HCT116 (cell line): Measurements from ENCODE around the gene IFITM10. TPM values are rescaled to one million over a fixed set of nuclear protein-coding genes. Genes with fewer than 3 reads are reported as not detected.

Experiments
- ATAC-seq: fragments of 200-7000 bp; cut with Tn5 transposase; 2 replicates; pipeline ENCODE4 v1.9.1; 2020; ENCODE audit warnings: mild to moderate bottlenecking, moderate library complexity
- BruUV-seq: library from RNA; stranded (reverse); fragments of 400-500 nt; replicated peaks from 2 replicates; lab custom pipeline; 2021; lab: Mats Ljungman, UMichigan
- CTCF ChIA-PET: fragments of 300-600 bp; sonication (Branson Sonifier 250); formaldehyde crosslinking; loops from one replicate; lab custom pipeline; 2021; ENCODE audit warnings: antibody characterized with exemption; lab: Charles Lee
- POLR2A ChIA-PET: fragments of 300-600, 350-600 bp; sonication (Branson Sonifier 250); formaldehyde crosslinking; loops from one replicate; lab custom pipeline; 2021; ENCODE audit warnings: antibody characterized with exemption; lab: Charles Lee
- RAD21 ChIA-PET, 2 experiments: fragments of 300-600 bp; sonication (Branson Sonifier 250); formaldehyde crosslinking; loops; one replicate each; lab custom pipeline; 2023; ENCODE audit warnings: low total read pairs in 2 of 2; ENCODE audit not compliant: uncharacterized antibody in 2 of 2, unreplicated experiment in 2 of 2, low non-redundant PET in 1 of 2; lab: Charles Lee
- DNase-seq: peaks from one replicate; pipeline ENCODE4 v3.0.0-alpha.2; 2010; ENCODE audit warnings: low read depth, low spot score
- H2AFZ ChIP-seq: fragments of 200-600 bp; shearing (Covaris generic), sonication (generic); 2 replicates; pipeline ENCODE4 v1.6.1; 2017; ENCODE audit warnings: low read depth, mixed run types, mixed read lengths, antibody characterized with exemption, low read length; ENCODE audit not compliant: poor library complexity, severe bottlenecking
- H3K27ac ChIP-seq: 2 replicates; pipeline ENCODE4 v1.5.1; 2012; ENCODE audit warnings: low read depth, low read length
- H3K27me3 ChIP-seq: fragments of 200-600 bp; sonication (generic); 2 replicates; pipeline ENCODE4 v1.6.1; 2016; ENCODE audit warnings: mixed run types, low read length, mixed read lengths; ENCODE audit not compliant: insufficient read depth
- H3K36me3 ChIP-seq, 2 experiments: fragments of 200-500 bp in 1 of 2; fragments of 200-600 bp in 1 of 2; sonication (Bioruptor generic) in 1 of 2; sonication (generic) in 1 of 2; 2 replicates each; pipeline versions ENCODE4 v1.5.1 to v1.6.1; 2014 to 2016; ENCODE audit warnings: low read length in 2 of 2, inconsistent platforms in 1 of 2, mixed read lengths in 1 of 2, mixed run types in 1 of 2; ENCODE audit not compliant: insufficient read depth in 2 of 2, control insufficient read depth in 1 of 2
- H3K4me1 ChIP-seq, 2 experiments: fragments of 200-600 bp in 1 of 2; sonication (generic) in 1 of 2; 2 replicates each; pipeline versions ENCODE4 v1.5.1 to v1.6.1; 2012 to 2017; ENCODE audit warnings: low read length in 2 of 2, inconsistent platforms in 1 of 2, mild to moderate bottlenecking in 1 of 2, mixed read lengths in 1 of 2, mixed run types in 1 of 2, moderate library complexity in 1 of 2; ENCODE audit not compliant: insufficient read depth in 2 of 2, control insufficient read depth in 1 of 2
- H3K4me2 ChIP-seq: fragments of 200-600 bp; sonication (generic); 2 replicates; pipeline ENCODE4 v1.6.1; 2017; ENCODE audit warnings: mixed run types, low read length, mixed read lengths
- H3K4me3 ChIP-seq, 2 experiments: fragments of 200-600 bp in 1 of 2; sonication (generic) in 1 of 2; replicated peaks in 1 of 2; 2 replicates each; pipeline ENCODE4 v1.5.1; 2011 to 2016; ENCODE audit warnings: low read length in 2 of 2, control low read depth in 1 of 2, low read depth in 1 of 2, mild to moderate bottlenecking in 1 of 2, mixed read lengths in 1 of 2, mixed run types in 1 of 2
- H3K79me2 ChIP-seq: fragments of 200-600 bp; sonication (generic); 2 replicates; pipeline ENCODE4 v1.6.1; 2017; ENCODE audit warnings: mild to moderate bottlenecking, mixed run types, low read length, moderate library complexity, mixed read lengths; ENCODE audit not compliant: insufficient read depth
- H3K9ac ChIP-seq: fragments of 200-600 bp; sonication (generic); 2 replicates; pipeline ENCODE4 v1.6.1; 2016; ENCODE audit warnings: low read length, mixed read lengths
- H3K9me2 ChIP-seq: fragments of 200-600 bp; sonication (generic), shearing (Covaris generic); 2 replicates; pipeline ENCODE4 v1.6.1; 2017; ENCODE audit warnings: mixed run types, mild to moderate bottlenecking, moderate library complexity; ENCODE audit not compliant: insufficient read depth
- H3K9me3 ChIP-seq, 2 experiments: fragments of 200-500 bp in 1 of 2; fragments of 200-600 bp in 1 of 2; sonication (Bioruptor generic) in 1 of 2; sonication (generic) in 1 of 2; 2 replicates each; pipeline ENCODE4 v1.6.1; 2014 to 2017; ENCODE audit warnings: low read length in 2 of 2, mixed read lengths in 2 of 2, inconsistent platforms in 1 of 2, low read depth in 1 of 2, mild to moderate bottlenecking in 1 of 2, mixed run types in 1 of 2, moderate library complexity in 1 of 2; ENCODE audit not compliant: control insufficient read depth in 1 of 2, insufficient read depth in 1 of 2
- H4K20me1 ChIP-seq: fragments of 200-600 bp; sonication (generic), shearing (Covaris generic); 2 replicates; pipeline ENCODE4 v1.6.1; 2017; ENCODE audit warnings: mixed run types, mild to moderate bottlenecking, moderate library complexity; ENCODE audit not compliant: insufficient read depth
- CEBPB ChIP-seq: IDR thresholded peaks from 2 replicates; pipeline ENCODE4 v1.6.1; 2012; ENCODE audit warnings: low read depth
- JUND ChIP-seq: IDR thresholded peaks from 2 replicates; pipeline ENCODE4 v1.6.1; 2012
- POLR2A ChIP-seq: IDR thresholded peaks from 2 replicates; pipeline ENCODE4 v1.7.0; 2011; ENCODE audit warnings: borderline replicate concordance; ENCODE audit not compliant: insufficient read depth, insufficient read length; ENCODE audit errors: extremely low read depth
- POLR2AphosphoS5 ChIP-seq: IDR thresholded peaks from 2 replicates; pipeline ENCODE4 v1.6.1; 2011; ENCODE audit warnings: mild to moderate bottlenecking, low read depth, low read length, moderate library complexity
- RAD21 ChIP-seq: IDR thresholded peaks from 2 replicates; pipeline ENCODE4 v1.6.1; 2012; ENCODE audit warnings: low read depth, mild to moderate bottlenecking
- SIN3A ChIP-seq: IDR thresholded peaks from 2 replicates; pipeline ENCODE4 v1.6.1; 2012; ENCODE audit warnings: low read depth
- SP1 ChIP-seq: IDR thresholded peaks from 2 replicates; pipeline ENCODE4 v1.6.1; 2012; ENCODE audit warnings: low read depth
- TCF7L2 ChIP-seq: IDR thresholded peaks from 2 replicates; pipeline ENCODE4 v1.7.0; 2011; ENCODE audit warnings: borderline replicate concordance, inconsistent platforms; ENCODE audit not compliant: insufficient read depth, insufficient read length; ENCODE audit errors: extremely low read depth
- YY1 ChIP-seq: IDR thresholded peaks from 2 replicates; pipeline ENCODE4 v1.6.1; 2011; ENCODE audit warnings: low read length, low read depth, moderate library complexity, mild to moderate bottlenecking; ENCODE audit not compliant: insufficient replicate concordance; ENCODE audit errors: extremely low read depth
- ZFX ChIP-seq: fragments of 450-650 bp; IDR thresholded peaks from 2 replicates; pipeline ENCODE4 v1.6.1; 2017
- ZNF274 ChIP-seq: fragments of 200-500 bp; sonication (Bioruptor generic); IDR thresholded peaks from 2 replicates; pipeline ENCODE4 v1.6.1; 2014; ENCODE audit warnings: mild to moderate bottlenecking, low read depth, low read length, inconsistent platforms
- intact Hi-C: fragments of 100-400 bp; cut with micrococcal nuclease; formaldehyde crosslinking; loops from 2 replicates; pipeline ENCODE4 v1.10.0; 2022
- total RNA-seq: library from RNA; stranded (reverse); gene quantifications from one replicate; pipeline ENCODE4 v1.2.1, GENCODE V29; 2021; ENCODE audit not compliant: unreplicated experiment
- TF ChIP-seq, protein P1 (sequence below): IDR thresholded peaks from 2 replicates; pipeline ENCODE4 v1.6.1; 2012; ENCODE audit warnings: low read depth
- TF ChIP-seq, protein P2 (sequence below): IDR thresholded peaks from 2 replicates; pipeline ENCODE4 v1.6.1; 2011; ENCODE audit warnings: mild to moderate bottlenecking, low read length, moderate library complexity; ENCODE audit not compliant: insufficient replicate concordance; ENCODE audit errors: extremely low read depth

Gene IFITM10
- total RNA-seq, 1 experiment from 2014 or later, result 1.9 TPM

- BruUV-seq, result no TSS peak
- ATAC-seq (no peak), DNase-seq (no peak)
- intact Hi-C loops, result no loop called here
- Histone ChIP-seq H3K36me3 (no peaks in the 10 kb centered on the region), H3K27ac (no peak overlapping the region), H3K4me3 (no peak overlapping the region), H3K79me2 (no peaks in the 10 kb centered on the region), H3K9ac (no peak overlapping the region), H4K20me1 (no peaks in the 10 kb centered on the region), H3K4me1 (peaks cover 17 to 51% of the 10 kb centered on the region in 2 experiments), H3K9me3 (no peaks in the 10 kb centered on the region), H3K27me3 (no peaks in the 10 kb centered on the region), H2AFZ (no peak overlapping the region), H3K4me2 (no peak overlapping the region), H3K9me2 (no peaks in the 10 kb centered on the region)
- CTCF ChIA-PET, result no interaction called here
- RAD21 ChIA-PET, result no interaction called here
- POLR2A ChIA-PET, result no interaction called here
- TF ChIP-seq, protein P1, sequence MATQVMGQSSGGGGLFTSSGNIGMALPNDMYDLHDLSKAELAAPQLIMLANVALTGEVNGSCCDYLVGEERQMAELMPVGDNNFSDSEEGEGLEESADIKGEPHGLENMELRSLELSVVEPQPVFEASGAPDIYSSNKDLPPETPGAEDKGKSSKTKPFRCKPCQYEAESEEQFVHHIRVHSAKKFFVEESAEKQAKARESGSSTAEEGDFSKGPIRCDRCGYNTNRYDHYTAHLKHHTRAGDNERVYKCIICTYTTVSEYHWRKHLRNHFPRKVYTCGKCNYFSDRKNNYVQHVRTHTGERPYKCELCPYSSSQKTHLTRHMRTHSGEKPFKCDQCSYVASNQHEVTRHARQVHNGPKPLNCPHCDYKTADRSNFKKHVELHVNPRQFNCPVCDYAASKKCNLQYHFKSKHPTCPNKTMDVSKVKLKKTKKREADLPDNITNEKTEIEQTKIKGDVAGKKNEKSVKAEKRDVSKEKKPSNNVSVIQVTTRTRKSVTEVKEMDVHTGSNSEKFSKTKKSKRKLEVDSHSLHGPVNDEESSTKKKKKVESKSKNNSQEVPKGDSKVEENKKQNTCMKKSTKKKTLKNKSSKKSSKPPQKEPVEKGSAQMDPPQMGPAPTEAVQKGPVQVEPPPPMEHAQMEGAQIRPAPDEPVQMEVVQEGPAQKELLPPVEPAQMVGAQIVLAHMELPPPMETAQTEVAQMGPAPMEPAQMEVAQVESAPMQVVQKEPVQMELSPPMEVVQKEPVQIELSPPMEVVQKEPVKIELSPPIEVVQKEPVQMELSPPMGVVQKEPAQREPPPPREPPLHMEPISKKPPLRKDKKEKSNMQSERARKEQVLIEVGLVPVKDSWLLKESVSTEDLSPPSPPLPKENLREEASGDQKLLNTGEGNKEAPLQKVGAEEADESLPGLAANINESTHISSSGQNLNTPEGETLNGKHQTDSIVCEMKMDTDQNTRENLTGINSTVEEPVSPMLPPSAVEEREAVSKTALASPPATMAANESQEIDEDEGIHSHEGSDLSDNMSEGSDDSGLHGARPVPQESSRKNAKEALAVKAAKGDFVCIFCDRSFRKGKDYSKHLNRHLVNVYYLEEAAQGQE, result no peak
Observed at GRCh38 chr11:1774886-1775285, 24.5 kb upstream of the IFITM10 start.

- Histone ChIP-seq H2AFZ (no peak overlapping the region), H3K9me3 (no peaks in the 10 kb centered on the region), H3K4me2 (no peak overlapping the region), H3K9me2 (no peaks in the 10 kb centered on the region), H3K27ac (no peak overlapping the region; the same call in 1 of the 2 replicates), H3K4me3 (no peak overlapping the region), H3K27me3 (no peaks in the 10 kb centered on the region), H3K4me1 (peaks cover 22 to 59% of the 10 kb centered on the region in 2 experiments), H3K79me2 (no peaks in the 10 kb centered on the region), H3K36me3 (no peaks in the 10 kb centered on the region), H4K20me1 (no peaks in the 10 kb centered on the region), H3K9ac (no peak overlapping the region)
- DNase-seq (no peak), ATAC-seq (no peak)
- no TSS peak for BruUV-seq
- intact Hi-C loops, result no loop called here
- ChIA-PET CTCF (no interaction called here), RAD21 (no interaction called here), POLR2A (no interaction called here)
- TF ChIP-seq CEBPB (no peak), POLR2AphosphoS5 (no peak), ZNF274 (no peak), RAD21 (no peak), JUND (no peak), POLR2A (no peak), YY1 (no peak), SIN3A (no peak), SP1 (no peak), TCF7L2 (no peak), ZFX (no peak)
- TF ChIP-seq, protein P2, sequence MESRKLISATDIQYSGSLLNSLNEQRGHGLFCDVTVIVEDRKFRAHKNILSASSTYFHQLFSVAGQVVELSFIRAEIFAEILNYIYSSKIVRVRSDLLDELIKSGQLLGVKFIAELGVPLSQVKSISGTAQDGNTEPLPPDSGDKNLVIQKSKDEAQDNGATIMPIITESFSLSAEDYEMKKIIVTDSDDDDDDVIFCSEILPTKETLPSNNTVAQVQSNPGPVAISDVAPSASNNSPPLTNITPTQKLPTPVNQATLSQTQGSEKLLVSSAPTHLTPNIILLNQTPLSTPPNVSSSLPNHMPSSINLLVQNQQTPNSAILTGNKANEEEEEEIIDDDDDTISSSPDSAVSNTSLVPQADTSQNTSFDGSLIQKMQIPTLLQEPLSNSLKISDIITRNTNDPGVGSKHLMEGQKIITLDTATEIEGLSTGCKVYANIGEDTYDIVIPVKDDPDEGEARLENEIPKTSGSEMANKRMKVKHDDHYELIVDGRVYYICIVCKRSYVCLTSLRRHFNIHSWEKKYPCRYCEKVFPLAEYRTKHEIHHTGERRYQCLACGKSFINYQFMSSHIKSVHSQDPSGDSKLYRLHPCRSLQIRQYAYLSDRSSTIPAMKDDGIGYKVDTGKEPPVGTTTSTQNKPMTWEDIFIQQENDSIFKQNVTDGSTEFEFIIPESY, result no peak
Observed at GRCh38 chr11:1773994-1774550, 23.7 kb upstream of the IFITM10 start.
